K562 (cell line): ENCODE results near the gene BLOC1S4. TPM values are rescaled to one million over a fixed set of nuclear protein-coding genes. Genes with fewer than 3 reads are reported as not detected.

Experiments used
- ARID1B ChIP-seq: fragments of 450-650 bp; IDR thresholded peaks from 2 replicates; pipeline ENCODE4 v1.6.1; 2016; ENCODE audit warnings: antibody characterized with exemption, mild to moderate bottlenecking, inconsistent platforms
- CSDE1 ChIP-seq, 2 experiments: fragments of 450-650 bp; IDR thresholded peaks; 2 replicates each; pipeline ENCODE4 v1.6.1; 2016; ENCODE audit warnings: mild to moderate bottlenecking in 1 of 2
- DIDO1 ChIP-seq: fragments of 450-650 bp; IDR thresholded peaks from 2 replicates; pipeline ENCODE4 v1.6.1; 2016; ENCODE audit warnings: low read depth, missing biosample characterization, missing genetic modification characterization
- DNMT1 ChIP-seq: fragments of 450-650 bp; IDR thresholded peaks from 2 replicates; pipeline ENCODE4 v1.6.1; 2016; ENCODE audit warnings: antibody characterized with exemption, mild to moderate bottlenecking
- GABPB1 ChIP-seq: sonication (generic); formaldehyde crosslinking; IDR thresholded peaks from 2 replicates; pipeline ENCODE4 v1.8.0; 2022; ENCODE audit warnings: mild to moderate bottlenecking, missing genetic modification reagents
- NBN ChIP-seq: fragments of 450-650 bp; IDR thresholded peaks from 2 replicates; pipeline ENCODE4 v1.6.1; 2016; ENCODE audit warnings: low read depth, mild to moderate bottlenecking
- PTBP1 ChIP-seq: fragments of 200-400 bp; formaldehyde crosslinking; IDR thresholded peaks from 2 replicates; pipeline ENCODE4 v1.6.1; 2017; ENCODE audit warnings: low read depth, low read length
- RAD51 ChIP-seq: fragments of 450-650 bp; IDR thresholded peaks from 2 replicates; pipeline ENCODE4 v1.7.1; 2016; ENCODE audit warnings: low read depth, mild to moderate bottlenecking, borderline replicate concordance
- SMAD3 ChIP-seq: fragments of 450-650 bp; formaldehyde crosslinking; conservative IDR thresholded peaks from 2 replicates; pipeline ENCODE4 v1.4.0; 2020; ENCODE audit warnings: mild to moderate bottlenecking
- SNRNP70 ChIP-seq: fragments of 200-400 bp; formaldehyde crosslinking; optimal IDR thresholded peaks from 2 replicates; pipeline ENCODE3; 2017; ENCODE audit warnings: low read depth, low read length
- TAF1 ChIP-seq: IDR thresholded peaks from 2 replicates; pipeline ENCODE4 v1.6.1; 2011; ENCODE audit warnings: mild to moderate bottlenecking, low read length, moderate library complexity; ENCODE audit not compliant: insufficient read depth, control insufficient read depth, severe bottlenecking; ENCODE audit errors: extremely low read depth
- THRB ChIP-seq: fragments of 450-650 bp; formaldehyde crosslinking; conservative IDR thresholded peaks from 2 replicates; pipeline ENCODE4 v1.4.0; 2022; ENCODE audit warnings: mild to moderate bottlenecking, missing genetic modification characterization
- ZBTB26 ChIP-seq: fragments of 450-650 bp; formaldehyde crosslinking; IDR thresholded peaks from 2 replicates; pipeline ENCODE4 v1.4.0; 2022; ENCODE audit warnings: missing genetic modification characterization
- ZBTB40 ChIP-seq, 2 experiments: fragments of 450-650 bp in 1 of 2; sonication (generic) in 1 of 2; formaldehyde crosslinking in 1 of 2; IDR thresholded peaks; 2 replicates each; pipeline versions ENCODE4 v1.7.1 to v1.9.0; 2016 to 2022; ENCODE audit warnings: inconsistent platforms in 1 of 2, mild to moderate bottlenecking in 1 of 2, missing genetic modification reagents in 1 of 2
- ZNF24 ChIP-seq: fragments of 450-650 bp; IDR thresholded peaks from 2 replicates; pipeline ENCODE4 v1.6.1; 2016
- polyA plus RNA-seq, 8 experiments: library from polyadenylated mRNA; depleted of rRNA in 4 of 8; stranded (reverse) in 5 of 8; unstranded in 3 of 8; fragments of >200 nt; fragmentation: Nextera tagmentation in 2 of 8; fragmentation: Illumina TruSeq in 1 of 8; extraction: Ambion mirVana in 2 of 8; extraction: Trizol in 1 of 8; gene quantifications; 2 replicates each; pipeline versions ENCODE4 v1.2.1 to v1.2.3, GENCODE V29; 2011 to 2014; ENCODE audit warnings: inconsistent platforms in 1 of 8, missing spikeins in 1 of 8
- total RNA-seq, 7 experiments: library from RNA; depleted of rRNA in 6 of 7; stranded (reverse); fragments of >200 nt in 6 of 7; fragmentation: Illumina TruSeq in 2 of 7; extraction: Trizol in 2 of 7; gene quantifications; 2 replicates each; pipeline versions ENCODE4 v1.2.1 to v1.2.3, GENCODE V29; 2011 to 2021; ENCODE audit warnings: low replicate concordance in 1 of 7

Gene BLOC1S4
- total and polyA plus RNA-seq, 9 of the 15 experiments (the other 6 are each of a cell fraction or from before 2014, with no cell fraction given) = 3.1 to 31.6 (median 11.2) TPM

GRCh38 chr4:6673660-6674499, 42.1 kb upstream of the BLOC1S4 start (continued):
- TF ChIP-seq ZBTB40 (IDR thresholded peaks at IDR 0.05) (peak; percentile 49; the same call in 1 of the 2 replicates), ZBTB40 (CRISPR knock-in tag; IDR thresholded peaks at IDR 0.05) (no peak), THRB (peak; percentile 75), ARID1B (peak; percentile 64; the same call in 1 of the 2 replicates), ZBTB26 (CRISPR knock-in tag) (0 out of 2 replicates have a peak, but pooled peaks have one; percentile 69), CSDE1 (IDR thresholded peaks at IDR 0.05) (peak in 1 of 2 experiments; percentile 49; a peak in 2 of 4 replicates), RAD51 (peak; percentile 3; the same call in 1 of the 2 replicates), SMAD3 (CRISPR knock-in tag) (peak; percentile 68; the same call in 1 of the 2 replicates), NBN (peak; percentile 87), PTBP1 (0 out of 2 replicates have a peak, but pooled peaks have one; percentile 40), ZNF24 (no peak), SNRNP70 (no peak), TAF1 (peak; percentile 95), GABPB1 (CRISPR knock-in tag) (peak; percentile 28; the same call in 1 of the 2 replicates), DNMT1 (no peak), DIDO1 (tag) (no peak)
